GM21576 (cell line): ENCODE data around the gene GH2.
"Not testable (repeated sequence)": the region's sequence is repeated elsewhere in the genome, so short reads cannot be mapped to it uniquely, and the experiment has no call there.

Source experiments
- ATAC-seq: cut with Tn5 transposase; IDR thresholded peaks from one replicate; pipeline ENCODE4 v1.9.1; 2021; ENCODE audit warnings: mild to moderate bottlenecking, moderate library complexity; ENCODE audit not compliant: unreplicated experiment

The GH2 gene

DNA sequence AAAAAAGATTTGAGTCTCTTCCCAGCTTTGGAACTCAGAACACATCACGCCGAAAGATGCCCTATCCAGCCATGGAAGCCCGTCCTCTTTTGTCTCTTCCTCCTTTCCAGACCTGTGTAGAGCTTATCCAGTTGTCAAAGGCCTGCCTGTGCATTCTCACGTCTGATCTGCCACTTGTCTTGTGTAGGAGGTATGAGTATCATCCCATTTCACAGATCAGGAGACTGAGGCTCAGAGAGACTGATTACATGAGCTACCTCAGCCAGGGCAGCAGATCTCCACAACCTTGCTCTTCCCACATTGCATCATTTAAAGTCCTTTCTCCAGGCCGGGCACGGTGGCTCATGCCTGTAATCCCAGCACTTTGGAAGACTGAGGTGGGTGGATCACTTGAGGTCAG lies 7.1 kb downstream of the GH2 start:
- ATAC-seq = not testable (repeated sequence)

GRCh38 chr17:63874061-63874626 lies 7.6 kb downstream of the GH2 start:
- ATAC-seq = not testable (repeated sequence)

GRCh38 chr17:63873577-63873976 lies 8.2 kb downstream of the GH2 start, which contains the start of gene CSH2:
Gene CSH2, minus strand, starts transcription at chr17:63873677. Its CDS starts 63 bp downstream, at chr17:63873614.
- not testable (repeated sequence) for ATAC-seq

DNA sequence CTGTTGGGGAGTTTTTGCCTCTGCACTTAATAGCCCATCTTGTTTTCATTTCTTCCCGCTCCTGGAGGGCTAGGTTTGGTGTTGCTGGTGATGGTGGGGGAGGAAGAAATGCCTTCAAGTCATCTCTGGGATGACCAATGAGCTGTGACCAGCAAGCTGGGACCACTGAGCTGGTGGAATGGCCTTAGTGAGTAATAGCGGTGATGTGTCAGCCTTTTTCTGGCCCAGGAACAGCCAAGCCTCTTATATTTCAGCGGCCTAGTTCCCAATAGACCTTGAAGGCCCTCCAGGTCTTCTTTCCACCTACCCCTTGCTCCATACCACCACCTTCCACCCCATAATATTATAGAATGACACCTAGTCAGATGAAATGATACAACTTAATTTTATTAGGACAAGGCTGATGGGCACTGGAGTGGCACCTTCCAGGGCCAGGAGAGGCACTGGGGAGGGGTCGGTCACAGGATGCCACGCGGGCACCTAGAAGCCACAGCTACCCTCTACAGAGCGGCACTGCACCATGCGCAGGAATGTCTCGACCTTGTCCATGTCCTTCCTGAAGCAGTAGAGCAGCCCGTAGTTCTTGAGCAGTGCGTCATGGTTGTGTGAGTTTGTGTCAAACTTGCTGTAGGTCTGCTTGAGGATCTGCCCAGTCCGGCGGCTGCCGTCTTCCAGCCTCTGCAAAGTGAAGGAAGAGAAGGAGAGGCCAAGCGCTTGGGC lies 9.9 kb downstream of the GH2 start:
- ATAC-seq = not testable (repeated sequence)

GRCh38 chr17:63870292-63870665 lies 11.5 kb downstream of the GH2 start:
- not testable (repeated sequence) for ATAC-seq

DNA sequence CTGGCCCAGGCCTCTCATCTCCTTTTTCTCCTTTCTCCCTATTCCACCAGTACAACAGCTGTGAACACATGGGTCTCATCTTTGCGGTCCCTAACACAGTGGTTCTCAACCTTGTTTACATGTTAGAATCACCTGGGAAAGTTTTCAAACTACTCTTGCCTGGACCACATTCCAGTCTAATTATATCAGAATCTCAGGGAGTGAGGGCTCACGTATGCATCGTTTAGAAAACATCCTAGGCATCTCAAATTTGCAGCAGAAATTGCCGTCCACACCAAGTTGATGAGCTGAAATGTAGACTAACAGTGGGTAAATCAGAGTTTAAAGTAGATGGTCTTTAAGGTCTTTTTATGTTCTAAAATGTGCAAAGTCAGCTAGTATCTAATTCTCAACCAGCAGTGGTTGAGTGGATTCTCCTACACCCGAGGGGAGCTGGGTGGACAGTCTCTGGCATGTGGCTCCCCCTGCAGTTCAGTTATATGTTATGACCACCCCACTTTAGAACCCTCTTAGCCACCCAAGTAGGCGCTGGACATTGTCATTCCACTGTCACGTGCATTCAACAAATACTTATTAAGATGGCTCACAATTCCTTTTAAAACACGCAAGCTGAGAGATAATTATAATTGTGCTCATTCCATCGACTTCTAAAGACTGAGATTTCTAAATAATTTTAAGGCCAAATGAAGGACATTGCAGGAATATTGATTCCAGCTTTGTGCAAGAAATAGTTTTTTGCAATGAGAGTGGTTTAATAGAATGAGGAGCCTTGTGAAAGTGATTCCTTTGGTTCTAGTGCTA lies 12.1 kb downstream of the GH2 start:
- ATAC-seq = not testable (repeated sequence)

- not testable (repeated sequence) for ATAC-seq
Measured at GRCh38 chr17:63866625-63867024, 15.1 kb downstream of the GH2 start.

DNA sequence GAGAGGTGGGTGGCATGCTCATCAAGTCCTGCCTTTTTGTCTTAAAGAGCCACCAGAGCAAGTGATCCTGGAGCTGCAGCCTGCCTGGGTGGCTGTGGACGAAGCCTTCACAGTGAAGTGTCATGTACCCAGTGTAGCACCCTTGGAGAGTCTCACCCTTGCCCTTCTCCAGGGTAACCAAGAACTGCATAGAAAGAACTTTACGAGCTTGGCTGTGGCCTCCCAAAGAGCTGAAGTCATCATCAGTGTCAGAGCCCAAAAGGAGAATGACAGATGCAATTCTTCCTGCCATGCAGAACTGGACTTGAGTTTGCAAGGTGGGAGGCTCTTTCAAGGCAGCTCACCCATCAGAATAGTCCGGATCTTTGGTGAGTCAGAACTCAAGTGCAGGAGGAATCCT lies 22.5 kb downstream of the GH2 start:
- ATAC-seq = no peak

GRCh38 chr17:63856425-63856824 lies 25.3 kb downstream of the GH2 start:
- ATAC-seq = not testable (repeated sequence)

DNA sequence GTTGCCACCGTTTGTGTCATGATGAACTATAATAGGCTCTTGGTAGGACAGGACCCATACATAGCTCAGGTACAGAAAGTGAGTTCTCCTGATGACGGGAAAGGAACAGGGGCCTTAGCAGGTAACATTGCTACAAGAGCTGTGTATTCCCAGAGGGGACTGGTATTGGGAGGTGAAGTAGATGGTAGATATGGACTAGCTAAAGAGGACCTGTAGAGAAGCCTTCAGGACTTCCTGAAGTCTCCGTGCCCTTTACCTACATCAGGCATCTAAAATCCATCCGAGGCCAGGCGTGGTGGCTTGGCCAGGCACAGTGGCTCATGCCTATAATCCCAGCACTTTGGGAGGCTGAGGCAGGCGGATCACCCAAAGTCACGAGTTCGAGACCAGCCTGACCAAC lies 26.6 kb downstream of the GH2 start:
- no peak for ATAC-seq

- ATAC-seq = no peak
Measured at GRCh38 chr17:63854709-63855108, 27.0 kb downstream of the GH2 start.

DNA sequence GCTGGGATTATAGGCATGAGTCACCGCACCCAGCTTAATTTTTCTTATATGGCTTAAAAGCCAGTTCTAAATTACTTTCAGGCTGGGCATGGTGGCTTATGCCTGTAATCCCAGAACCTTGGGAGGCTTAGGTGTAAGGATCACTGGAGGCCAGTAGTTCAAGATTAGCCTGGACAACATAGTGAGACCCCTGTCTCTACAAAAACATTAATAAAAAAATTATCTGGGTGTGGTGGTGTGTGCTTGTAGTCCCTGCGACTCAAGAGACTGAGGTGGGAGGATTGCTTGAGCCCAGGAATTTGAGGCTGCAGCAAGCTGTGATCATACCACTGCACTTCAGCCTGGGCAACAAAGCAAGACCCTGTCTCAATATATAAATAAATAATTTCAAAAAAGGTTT lies 28.5 kb downstream of the GH2 start:
- ATAC-seq = no peak

DNA sequence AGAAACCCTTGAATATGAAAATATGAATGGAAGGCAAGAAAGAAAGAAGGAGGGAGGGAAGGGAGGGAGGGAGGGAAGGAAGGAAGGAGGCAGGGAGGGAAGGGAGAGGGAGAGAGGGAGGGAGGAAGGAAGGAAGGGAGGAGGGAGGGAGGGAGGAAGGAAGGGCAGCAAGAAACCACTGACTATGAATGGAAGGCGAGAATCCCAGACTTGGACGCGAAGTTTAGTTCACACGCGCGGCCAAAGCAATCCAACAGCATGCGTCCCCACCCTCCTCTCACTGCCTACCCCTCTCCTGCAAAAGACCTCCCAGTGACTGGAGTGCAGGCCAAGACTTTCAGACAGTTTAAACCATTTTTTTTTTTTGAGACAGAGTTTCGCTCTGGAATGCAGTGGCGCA lies 31.3 kb downstream of the GH2 start:
- ATAC-seq = no peak

DNA sequence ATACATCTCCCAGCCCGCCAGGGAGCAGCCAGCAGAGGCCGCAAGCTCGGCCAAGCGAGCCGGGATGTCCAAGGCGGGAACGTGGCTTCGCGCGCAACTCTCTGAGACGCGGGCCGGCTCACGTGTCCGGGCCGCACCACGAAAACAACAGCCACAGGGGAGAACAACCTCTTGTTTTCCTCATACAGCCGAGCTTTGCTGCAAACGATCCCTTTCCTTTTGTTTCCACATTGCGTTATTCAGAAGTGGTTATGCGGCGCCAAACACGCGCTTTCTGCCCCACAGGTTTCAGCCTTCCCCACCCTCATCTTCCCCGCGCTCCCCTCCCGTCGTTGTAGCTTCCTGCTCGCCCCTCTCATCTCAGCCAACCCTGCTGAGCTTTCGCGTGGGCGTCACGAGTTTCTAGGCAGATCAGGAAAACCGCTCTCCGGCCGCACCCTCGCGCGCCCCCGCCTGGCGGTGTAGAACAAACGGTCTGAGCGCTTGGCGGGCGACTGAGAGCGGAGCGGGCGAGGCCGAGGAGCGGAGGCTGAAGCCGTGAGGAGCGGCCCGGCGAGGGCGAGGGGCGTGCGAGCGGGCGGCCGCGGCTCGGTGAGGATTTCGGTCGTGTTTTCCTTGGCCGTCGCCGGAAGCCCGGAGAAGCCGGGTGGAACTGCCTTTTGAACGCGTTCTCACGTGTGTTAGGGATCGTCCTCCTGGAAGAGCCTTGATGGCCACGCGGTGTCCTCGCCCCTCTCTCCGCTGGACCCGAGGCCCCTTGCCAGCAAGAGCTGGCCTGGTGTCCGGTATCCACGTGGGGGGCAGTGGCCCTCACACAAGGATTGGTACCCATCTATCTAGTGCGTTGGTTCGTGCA lies 32.7 kb downstream of the GH2 start:
- ATAC-seq = peak; percentile 82

GRCh38 chr17:63847525-63848249 lies 34.1 kb downstream of the GH2 start:
- no peak for ATAC-seq

GRCh38 chr17:63845509-63845908 lies 36.2 kb downstream of the GH2 start:
- no peak for ATAC-seq

- ATAC-seq = no peak
Measured at GRCh38 chr17:63843910-63844677, 37.6 kb downstream of the GH2 start.

GRCh38 chr17:63843387-63843888 lies 38.3 kb downstream of the GH2 start:
- not testable (repeated sequence) for ATAC-seq
